Lower leg skin (tissue), 3 donors: ENCODE measurements around the gene BNC2.

Experiments
- POLR2A ChIP-seq, 2 donors: fragments of 450-650 bp; IDR thresholded peaks; one replicate each; pipeline ENCODE4 v1.6.1; 2016 to 2017; ENCODE audit warnings: antibody characterized with exemption in 2 of 2, mild to moderate bottlenecking in 1 of 2, moderate library complexity in 1 of 2
- TF ChIP-seq, protein P1 (sequence below), 3 donors: fragments of 450-650 bp; IDR thresholded peaks; one replicate each; pipeline ENCODE4 v1.5.1; 2016; ENCODE audit warnings: antibody characterized with exemption in 3 of 3, mild to moderate bottlenecking in 3 of 3, moderate library complexity in 2 of 3

DNA sequence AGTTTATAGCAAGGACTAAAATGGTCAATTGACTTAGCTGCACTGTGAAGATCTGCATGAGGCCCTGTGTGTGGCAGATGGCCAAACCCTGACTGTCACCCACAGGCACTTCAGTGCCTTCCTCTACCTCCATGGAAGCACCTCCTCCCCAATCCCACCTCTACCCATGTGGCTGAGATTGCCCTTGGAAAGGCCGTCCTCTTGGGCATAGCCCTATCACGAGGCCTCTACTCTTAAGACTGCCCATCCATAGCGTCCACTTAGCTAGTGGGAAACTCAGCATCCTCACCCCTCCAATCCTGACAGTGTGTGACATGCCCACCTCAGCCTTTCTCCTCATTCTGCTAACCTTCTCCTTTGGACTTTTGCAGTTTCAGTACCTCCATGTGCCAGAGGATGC, 510.2 kb downstream of the BNC2 start:
- TF ChIP-seq, protein P1, sequence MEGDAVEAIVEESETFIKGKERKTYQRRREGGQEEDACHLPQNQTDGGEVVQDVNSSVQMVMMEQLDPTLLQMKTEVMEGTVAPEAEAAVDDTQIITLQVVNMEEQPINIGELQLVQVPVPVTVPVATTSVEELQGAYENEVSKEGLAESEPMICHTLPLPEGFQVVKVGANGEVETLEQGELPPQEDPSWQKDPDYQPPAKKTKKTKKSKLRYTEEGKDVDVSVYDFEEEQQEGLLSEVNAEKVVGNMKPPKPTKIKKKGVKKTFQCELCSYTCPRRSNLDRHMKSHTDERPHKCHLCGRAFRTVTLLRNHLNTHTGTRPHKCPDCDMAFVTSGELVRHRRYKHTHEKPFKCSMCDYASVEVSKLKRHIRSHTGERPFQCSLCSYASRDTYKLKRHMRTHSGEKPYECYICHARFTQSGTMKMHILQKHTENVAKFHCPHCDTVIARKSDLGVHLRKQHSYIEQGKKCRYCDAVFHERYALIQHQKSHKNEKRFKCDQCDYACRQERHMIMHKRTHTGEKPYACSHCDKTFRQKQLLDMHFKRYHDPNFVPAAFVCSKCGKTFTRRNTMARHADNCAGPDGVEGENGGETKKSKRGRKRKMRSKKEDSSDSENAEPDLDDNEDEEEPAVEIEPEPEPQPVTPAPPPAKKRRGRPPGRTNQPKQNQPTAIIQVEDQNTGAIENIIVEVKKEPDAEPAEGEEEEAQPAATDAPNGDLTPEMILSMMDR (IDR thresholded peaks at IDR 0.05) = no peak
- no peak for TF ChIP-seq POLR2A (IDR thresholded peaks at IDR 0.05)
